ENCODE data around the gene EGFR.

GRCh38 chr7:54969208-54969967, 49.4 kb upstream of the EGFR start:
- no peak for TF ChIP-seq CTCF (IDR thresholded peaks at IDR 0.05)
- TF ChIP-seq POLR2A (IDR thresholded peaks at IDR 0.05): no peak

Measured in heart left ventricle (tissue), 13 donors.